ENCODE data around the gene TTLL11.

The TTLL11 gene

GRCh38 chr9:121778252-121779225, 314.6 kb downstream of the TTLL11 start:
- DNase-seq = no peak

GRCh38 chr9:121776739-121777637, 316.1 kb downstream of the TTLL11 start:
- DNase-seq = no peak

- DNase-seq = no peak
Measured at GRCh38 chr9:121776001-121776738, 316.9 kb downstream of the TTLL11 start.

DNA sequence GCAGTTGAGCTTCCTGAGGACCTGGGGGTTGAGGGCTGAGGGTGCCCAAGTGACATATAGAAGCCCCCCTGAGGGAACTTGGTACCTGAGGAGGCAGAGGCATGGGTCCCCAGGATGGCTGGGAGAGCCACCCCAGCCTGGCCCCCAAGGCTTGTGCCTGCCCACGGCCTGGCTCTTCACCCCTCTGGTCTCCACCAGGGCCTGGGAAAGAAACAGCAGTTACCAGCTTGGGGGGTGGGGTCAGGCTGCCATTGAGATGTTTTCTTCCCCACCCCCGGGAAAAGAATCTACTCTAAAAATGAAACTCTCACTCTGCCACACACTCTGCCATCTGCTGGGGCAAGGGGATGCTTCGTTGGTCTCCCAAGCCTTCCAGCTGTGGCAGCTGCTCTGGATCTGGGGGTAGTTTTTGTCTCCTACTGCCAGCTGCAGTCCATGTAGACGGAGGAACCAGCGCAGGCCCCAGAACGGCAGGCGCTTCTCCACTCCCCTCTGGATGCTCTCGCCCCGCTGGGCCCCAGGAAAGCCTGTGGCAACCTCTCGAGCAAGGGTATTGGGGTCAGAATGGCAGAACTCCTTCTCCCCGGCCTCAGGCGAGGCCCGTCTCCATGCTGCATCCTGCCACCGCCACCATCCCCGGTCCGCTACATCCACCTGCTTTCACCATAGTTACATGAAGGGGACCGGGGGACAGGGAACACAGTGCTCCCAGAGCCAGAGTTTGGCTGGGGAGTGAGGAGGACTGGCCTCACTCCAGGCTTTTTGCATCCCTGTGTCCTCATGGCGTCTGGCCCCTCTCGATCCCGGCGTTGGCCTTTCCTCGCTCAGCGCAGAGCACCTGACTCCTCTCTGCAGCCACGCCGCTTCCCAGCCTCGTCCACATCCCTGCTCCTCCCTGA, 318.1 kb downstream of the TTLL11 start:
- DNase-seq = peak; percentile 37

DNA sequence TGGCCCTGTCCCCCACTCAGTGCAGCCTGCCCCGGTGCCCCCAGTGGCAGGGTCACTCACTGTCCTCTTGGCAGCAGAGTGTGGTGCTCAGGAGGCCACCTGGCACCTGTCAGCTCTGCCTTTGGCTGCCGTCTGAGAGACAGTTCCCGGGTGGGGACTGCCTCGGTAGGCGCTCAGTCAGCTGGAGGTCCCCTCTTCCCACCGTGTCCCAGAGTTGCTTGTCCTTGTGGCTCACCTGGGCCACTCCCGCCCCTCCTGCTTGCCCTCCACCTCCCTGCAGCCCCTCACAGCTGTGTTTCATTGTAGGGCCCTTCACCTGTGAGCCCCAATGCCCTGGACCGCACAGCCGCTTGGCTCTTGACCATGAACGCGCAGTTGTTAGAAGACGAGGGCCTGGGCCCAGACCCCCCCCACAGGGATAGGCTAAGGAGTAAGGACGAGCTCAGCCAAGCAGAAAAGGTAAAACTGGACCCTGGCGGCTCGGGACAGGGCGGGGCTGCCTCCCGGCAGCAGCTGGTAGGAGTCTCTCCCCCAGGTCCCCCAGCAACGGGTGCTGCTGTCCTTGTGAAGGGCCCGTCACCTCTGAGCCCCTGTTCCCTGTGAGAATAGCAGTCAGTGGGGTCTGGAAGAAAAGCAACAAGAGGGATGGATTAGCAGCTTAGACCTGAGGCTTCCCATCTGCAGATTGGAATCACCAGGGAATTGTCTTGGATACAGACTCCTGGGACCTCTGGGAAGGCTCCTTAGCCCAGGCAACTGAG, 319.0 kb downstream of the TTLL11 start:
- no peak for DNase-seq

- no peak for DNase-seq
Measured at GRCh38 chr9:121773286-121773953, 319.7 kb downstream of the TTLL11 start.

DNA sequence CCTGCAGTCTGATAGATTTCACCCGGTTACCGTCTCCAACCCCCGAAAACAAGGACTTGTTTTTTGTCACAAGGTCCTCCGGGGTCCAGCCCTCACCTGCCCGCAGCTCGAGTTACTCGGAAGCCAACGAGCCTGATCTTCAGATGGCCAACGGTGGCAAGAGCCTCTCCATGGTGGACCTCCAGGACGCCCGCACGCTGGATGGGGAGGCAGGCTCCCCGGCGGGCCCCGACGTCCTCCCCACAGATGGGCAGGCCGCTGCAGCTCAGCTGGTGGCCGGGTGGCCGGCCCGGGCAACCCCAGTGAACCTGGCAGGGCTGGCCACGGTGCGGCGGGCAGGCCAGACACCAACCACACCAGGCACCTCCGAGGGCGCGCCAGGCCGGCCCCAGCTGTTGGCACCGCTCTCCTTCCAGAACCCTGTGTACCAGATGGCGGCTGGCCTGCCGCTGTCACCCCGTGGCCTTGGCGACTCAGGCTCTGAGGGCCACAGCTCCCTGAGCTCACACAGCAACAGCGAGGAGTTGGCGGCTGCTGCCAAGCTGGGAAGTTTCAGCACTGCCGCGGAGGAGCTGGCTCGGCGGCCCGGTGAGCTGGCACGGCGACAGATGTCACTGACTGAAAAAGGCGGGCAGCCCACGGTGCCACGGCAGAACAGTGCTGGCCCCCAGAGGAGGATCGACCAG, 320.4 kb downstream of the TTLL11 start:
- DNase-seq = no peak

All from DMS 273 treated with DMSO at 0.1 percent for 48 hours (cell line).